Skin epidermis (tissue), 12 donors: ENCODE measurements around the gene PEX5L.
A peak's percentile ranks its signal among the peaks of the same experiment; 100 is the strongest.

Experiments
- H3K27ac ChIP-seq, 21 experiments: fragments of 200-600 bp; sonication (generic) in 11 of 21; one replicate each; pipeline ENCODE4 v1.5.0; 2020; ENCODE audit warnings: mild to moderate bottlenecking in 3 of 21, inconsistent platforms in 2 of 21, moderate library complexity in 2 of 21
- H3K4me3 ChIP-seq, 7 experiments: fragments of 200-600 bp; sonication (generic) in 2 of 7; one replicate each; pipeline ENCODE4 v1.5.0; 2020; ENCODE audit warnings: inconsistent platforms in 2 of 7, mild to moderate bottlenecking in 2 of 7, moderate library complexity in 1 of 7

The PEX5L gene

GRCh38 chr3:179958759-179959158 lies 78.0 kb downstream of the PEX5L start:
- Histone ChIP-seq H3K4me3 (no peak overlapping the region), H3K27ac (no peak overlapping the region)

- no peak overlapping the region for H3K27ac ChIP-seq
- no peak overlapping the region for H3K4me3 ChIP-seq
Measured at GRCh38 chr3:179958143-179958542, 78.6 kb downstream of the PEX5L start.

GRCh38 chr3:179957264-179957845 lies 79.4 kb downstream of the PEX5L start:
- Histone ChIP-seq H3K27ac (no peak overlapping the region), H3K4me3 (no peak overlapping the region)

DNA sequence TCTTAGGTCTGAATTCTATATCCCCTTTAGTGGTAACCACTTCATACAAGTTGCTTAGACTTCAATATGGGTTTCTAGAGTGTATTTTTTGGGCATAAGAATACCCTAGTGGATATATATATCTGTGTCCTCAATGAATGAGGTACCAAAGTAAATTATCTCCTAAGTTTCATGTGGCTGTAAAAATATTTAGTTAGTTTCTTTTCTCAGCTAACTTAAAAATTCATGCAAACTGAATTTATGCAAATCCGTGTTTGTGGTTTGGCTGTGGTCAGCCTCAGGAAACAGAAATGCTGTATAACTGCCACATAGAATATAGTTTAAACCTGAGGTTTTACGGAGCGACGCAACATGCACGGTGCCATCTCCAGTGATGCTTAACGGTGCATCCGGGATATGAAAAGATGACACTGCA lies 80.3 kb downstream of the PEX5L start:
- Histone ChIP-seq H3K27ac (no peak overlapping the region), H3K4me3 (no peak overlapping the region)

- no peak overlapping the region for H3K4me3 ChIP-seq
Measured at GRCh38 chr3:179955809-179956208, 80.9 kb downstream of the PEX5L start.

DNA sequence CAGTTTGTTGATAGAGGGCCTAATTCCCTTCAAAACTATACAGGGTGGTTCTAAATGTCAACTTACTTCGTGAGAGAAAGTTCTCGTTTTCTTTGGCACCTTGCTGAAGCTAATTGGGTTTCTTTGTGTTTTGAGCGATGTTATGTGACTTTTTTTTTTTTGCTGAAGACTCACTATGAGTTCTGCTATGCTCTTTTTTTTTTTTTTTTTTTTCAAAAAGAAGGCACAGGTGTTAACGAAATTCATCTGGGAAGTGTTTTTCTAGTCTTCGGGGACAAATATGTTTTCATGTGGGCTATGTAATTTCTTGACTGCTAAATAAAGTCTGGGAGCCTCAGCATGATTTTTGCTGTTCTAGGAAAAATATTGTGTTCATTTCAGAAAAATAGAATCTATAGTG lies 81.5 kb downstream of the PEX5L start:
- H3K27ac ChIP-seq = no peak overlapping the region
- H3K4me3 ChIP-seq = no peak overlapping the region

More at GRCh38 chr3:179955809-179956208, 80.9 kb downstream of the PEX5L start:
- H3K27ac ChIP-seq = no peak overlapping the region

DNA sequence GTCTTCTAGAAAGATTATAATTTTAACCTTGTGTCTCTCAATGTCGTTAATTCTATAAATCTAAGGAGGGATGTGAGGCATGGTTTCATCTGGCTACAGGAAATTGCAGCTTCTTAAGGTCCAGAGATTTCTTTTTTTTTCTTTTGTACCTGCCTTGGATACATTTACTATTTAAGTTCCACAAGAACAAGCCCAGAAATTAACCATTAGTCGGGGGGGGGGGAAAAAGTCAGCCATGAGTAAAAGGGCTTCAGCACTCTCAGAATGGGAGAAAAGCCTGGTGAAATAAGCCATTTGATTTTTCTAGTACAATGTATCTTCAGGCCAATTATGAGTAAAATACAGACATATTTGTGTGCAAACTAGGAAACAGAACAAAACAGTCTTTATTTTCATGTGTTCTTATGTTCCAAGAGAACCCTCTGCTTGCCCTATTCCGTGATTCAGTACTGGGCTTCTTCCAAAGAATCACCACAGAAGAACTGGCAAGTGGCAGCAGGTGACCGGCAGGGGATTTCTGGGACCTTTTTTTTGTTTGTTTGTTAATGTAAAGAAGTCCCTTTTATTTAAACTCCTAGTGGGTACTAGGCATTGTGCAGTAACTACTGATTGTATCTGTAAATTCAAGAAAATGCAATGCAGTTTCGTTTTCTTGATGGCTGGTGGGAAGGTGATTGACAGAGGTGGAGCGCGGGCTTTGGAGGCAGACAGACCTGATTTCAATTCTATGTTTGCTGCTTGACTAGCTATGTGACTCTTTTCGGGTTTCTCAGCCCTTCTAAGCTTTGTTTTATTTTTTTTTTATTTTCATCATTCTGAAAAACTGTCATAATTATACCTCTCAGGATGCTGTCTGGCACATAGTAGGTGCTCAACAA lies 82.5 kb downstream of the PEX5L start:
- Histone ChIP-seq H3K27ac (no peak overlapping the region), H3K4me3 (no peak overlapping the region)

DNA sequence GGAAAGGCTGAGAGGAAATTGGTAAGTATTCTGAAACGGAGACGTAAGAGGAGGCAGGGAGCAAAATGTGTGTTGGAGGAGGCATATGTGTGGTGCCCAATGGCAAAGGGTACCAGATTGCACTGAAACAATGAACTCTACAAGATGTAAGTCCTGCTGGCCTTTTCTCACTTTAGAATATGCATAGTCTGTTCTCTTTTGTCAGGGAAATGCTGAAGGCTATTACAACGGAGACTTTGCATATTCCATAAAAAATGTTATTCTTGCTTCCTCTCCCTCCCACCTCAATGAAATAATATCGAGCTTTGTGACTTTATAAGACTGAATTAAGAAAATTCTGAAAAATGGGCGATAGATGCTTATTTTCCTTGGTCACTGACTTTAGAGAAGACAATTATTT lies 85.9 kb downstream of the PEX5L start:
- no peak overlapping the region for H3K4me3 ChIP-seq
- no peak overlapping the region for H3K27ac ChIP-seq

DNA sequence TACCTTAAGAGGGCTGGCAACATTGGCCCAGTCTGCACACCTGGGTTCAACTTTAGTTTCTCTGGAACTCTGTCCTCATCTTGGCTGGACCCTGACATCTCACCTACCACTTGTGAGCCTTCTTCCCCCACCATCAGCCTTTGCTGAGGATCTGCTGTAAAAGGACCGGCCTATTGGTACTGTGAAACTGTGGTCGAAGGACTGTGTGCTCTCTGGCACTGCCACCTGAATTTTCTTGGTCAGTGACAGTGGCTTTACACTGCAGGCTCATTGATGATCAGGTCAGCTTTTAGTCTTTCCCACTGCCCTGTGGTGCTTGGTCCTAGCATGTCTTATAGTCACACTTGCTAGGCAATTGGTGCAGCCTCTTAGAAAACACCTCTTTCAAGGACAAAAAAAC lies 86.9 kb downstream of the PEX5L start:
- Histone ChIP-seq H3K4me3 (no peak overlapping the region), H3K27ac (no peak overlapping the region)

DNA sequence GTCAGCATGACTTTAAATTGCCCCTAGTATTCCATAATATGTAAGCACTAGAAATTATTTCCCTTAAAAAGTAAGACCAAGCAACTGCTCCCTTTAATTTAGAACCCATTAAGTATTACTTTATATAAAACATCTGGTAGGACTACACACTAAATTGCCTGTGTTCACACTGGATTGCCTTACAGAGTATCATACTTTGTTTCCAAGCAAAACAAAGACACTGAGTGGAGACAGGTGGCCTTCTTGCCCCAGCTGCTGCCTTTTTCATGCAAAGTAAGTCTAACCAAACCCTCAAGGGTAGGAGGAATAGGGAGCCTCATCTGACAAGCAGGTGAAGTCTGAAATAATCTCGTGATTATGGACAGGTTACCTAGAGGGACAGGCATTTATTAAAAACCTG lies 87.3 kb downstream of the PEX5L start:
- no peak overlapping the region for H3K4me3 ChIP-seq
- H3K27ac ChIP-seq = no peak overlapping the region

DNA sequence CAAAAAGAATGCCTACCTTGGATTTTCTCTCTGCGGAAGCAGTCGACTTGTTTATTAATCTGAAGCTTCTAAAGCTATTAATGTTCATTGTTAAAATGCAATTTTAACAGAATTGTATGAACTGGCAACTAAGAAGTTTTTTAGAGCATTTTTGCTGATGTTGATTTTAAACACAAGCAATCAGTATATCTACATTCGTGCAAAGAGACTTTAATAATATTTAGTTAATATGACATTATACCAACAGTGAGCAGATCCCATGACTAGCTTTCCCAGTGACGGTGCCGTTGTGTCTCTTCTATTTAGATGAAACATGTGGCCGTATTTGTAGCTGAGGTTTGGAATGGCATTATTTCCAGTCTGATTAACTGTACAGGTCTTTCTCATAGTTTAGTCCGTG lies 88.0 kb downstream of the PEX5L start:
- H3K4me3 ChIP-seq = no peak overlapping the region
- H3K27ac ChIP-seq = no peak overlapping the region

GRCh38 chr3:179945569-179945968 lies 91.2 kb downstream of the PEX5L start:
- Histone ChIP-seq H3K27ac (no peak overlapping the region), H3K4me3 (no peak overlapping the region)

DNA sequence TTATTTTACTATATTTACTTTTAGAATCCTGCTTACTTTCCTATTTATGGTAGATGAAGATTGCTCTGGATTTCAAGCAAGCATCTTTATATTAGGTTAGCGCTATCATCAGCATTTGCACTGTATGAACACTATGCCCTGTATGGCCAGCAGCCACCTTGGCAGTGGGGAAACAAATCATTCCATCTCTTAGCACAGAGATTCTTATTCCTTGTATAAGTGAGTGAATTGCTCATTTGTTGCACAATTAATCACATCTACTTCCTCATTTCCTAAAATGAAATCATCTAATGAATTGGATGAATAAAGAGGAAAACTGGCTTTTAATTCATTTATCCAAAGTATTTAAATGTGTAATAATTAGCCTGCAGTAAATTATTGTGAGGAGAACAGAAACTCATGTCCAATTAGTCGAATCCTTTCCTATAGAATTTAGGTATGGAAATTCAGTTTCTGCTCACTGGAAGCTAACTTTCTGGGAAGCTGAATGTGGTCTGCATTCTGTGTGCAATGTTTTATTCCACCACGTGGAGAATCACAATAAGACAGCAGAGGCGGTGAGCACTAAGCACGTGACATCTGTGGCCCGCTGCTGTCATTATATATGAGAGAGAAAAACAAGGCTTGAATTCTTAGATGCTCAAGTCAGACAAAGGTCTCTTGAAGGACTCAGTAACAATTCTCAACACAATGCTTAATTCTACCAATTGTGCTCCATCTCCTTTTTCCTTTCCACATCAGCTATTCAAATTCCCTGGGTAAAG lies 93.4 kb downstream of the PEX5L start:
- Histone ChIP-seq H3K27ac (no peak overlapping the region), H3K4me3 (no peak overlapping the region)

DNA sequence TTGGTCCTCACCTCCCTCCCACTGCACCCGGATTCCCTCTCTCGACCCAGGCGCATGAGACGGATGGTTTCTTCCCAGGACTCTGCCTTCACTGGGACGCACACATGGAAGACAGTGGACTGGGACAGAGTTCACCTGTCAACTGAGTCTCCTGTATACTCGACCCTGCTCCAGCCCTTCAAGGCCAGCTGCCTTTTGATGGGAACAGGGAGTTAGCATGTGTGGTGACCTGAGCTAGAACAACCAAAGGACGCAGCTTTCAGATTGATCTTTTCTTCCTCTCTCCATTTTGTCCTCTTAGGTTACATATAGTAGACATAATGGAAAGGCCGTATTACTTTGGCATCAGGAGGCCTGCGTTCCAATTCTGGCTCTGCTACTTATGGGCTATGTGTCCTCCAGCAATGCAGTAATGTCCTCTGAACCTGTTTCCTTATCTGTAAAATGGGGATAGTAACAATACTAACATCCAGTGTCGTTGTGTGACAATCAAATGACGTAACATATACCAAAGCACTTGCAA lies 94.1 kb downstream of the PEX5L start:
- H3K4me3 ChIP-seq = peak overlapping the region in 1 of 7 experiments; percentile 1
- H3K27ac ChIP-seq = no peak overlapping the region

- Histone ChIP-seq H3K4me3 (no peak overlapping the region), H3K27ac (no peak overlapping the region)
Measured at GRCh38 chr3:179935710-179936109, 101.0 kb downstream of the PEX5L start.

DNA sequence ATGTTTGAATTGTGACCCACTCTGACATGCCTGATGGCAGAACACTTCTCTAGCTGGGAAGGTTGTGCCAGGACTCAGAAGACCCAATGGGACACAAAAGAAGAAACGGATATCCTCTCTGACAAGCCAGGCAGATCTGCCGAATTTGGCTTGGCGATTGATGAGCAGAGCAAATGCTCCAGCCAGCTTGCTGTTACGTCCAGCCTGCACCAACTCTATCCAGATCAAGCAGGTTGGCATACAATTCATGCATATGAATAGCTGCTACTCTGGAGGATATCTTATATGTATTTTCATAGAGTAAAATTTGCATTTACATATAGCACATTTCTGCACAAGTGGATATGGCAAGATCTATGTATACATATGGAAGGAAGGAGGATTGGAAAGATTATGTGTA lies 102.8 kb downstream of the PEX5L start:
- no peak overlapping the region for H3K4me3 ChIP-seq
- H3K27ac ChIP-seq = no peak overlapping the region

DNA sequence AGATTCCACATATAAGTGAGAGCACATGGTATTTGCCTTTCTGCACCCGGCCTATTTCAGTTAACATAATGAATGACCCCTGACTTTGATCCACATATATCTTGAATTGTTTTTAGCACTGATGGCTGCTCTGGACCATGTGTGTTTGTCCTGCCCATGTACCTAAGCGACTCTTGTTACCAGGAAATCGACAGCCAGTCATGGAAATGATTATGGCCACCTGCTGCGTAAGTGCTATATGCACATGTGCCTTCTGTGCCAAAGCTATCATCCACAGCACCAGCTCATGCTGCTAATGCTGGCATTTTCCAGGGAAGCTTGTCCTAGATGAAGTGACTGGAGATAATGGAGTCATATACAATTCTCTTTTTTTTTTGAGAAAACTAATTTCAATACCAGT lies 103.7 kb downstream of the PEX5L start:
- H3K27ac ChIP-seq = no peak overlapping the region
- H3K4me3 ChIP-seq = no peak overlapping the region

DNA sequence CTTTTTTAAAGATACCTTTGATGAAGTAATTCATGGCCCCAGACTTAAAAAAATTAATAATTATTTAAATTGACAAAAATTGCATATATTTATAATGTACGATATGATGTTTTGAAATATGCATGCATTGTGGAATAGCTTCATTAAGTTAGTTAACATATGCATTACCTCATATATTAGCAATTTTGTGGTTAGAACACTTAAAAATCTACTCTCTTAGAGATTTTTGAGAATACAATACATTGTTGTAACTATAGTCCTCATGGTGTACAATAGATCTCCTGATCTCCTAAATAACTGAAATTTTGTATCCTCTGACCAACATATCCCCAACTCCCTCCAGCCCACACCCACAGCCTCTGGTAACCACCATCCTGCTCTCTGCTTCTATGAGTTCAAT lies 104.1 kb downstream of the PEX5L start:
- Histone ChIP-seq H3K4me3 (no peak overlapping the region), H3K27ac (no peak overlapping the region)

DNA sequence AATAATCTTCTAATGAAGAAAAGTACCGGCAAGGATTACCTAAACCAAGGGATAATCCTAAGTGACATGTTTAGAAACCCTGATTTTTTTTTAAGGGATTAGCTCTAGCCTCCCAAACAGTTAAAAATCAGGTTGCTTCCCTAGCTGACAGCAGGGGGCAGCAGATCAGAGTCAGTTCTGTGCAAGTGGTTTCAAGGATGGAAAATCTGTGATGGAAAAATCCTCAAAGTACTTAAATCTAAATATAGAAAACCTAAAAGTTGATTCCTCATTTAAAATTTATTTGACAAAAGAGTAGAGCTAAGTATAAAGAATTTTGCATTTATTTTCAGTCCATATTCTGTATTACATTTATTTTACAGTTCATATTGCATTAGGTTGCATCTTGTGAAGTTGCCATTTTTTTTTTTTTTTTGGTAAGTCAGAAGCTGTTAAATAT lies 107.6 kb downstream of the PEX5L start:
- no peak overlapping the region for H3K4me3 ChIP-seq
- no peak overlapping the region for H3K27ac ChIP-seq

DNA sequence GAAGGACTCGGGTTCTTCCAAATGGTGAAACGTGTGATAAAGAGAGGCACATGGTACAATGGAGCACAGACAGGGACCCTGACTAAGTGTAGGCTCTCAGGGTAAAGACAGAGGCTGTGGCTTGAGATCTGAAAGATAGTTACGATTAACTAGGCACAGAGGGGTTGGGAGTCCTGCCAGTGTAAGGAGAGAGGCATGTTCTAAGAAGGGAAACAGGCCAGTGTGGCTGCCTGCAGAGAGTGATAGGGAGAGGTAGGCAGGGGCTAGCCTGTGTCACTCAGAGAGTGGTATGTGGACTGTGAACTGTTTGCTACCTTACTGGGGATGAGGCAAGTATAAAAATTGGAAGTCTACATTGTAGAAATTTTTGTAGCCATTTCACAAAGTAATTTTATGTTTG lies 109.5 kb downstream of the PEX5L start:
- Histone ChIP-seq H3K4me3 (no peak overlapping the region), H3K27ac (no peak overlapping the region)

GRCh38 chr3:179921951-179922350 lies 114.8 kb downstream of the PEX5L start:
- Histone ChIP-seq H3K4me3 (no peak overlapping the region), H3K27ac (no peak overlapping the region)
